Lung (tissue), 12 donors: ENCODE measurements around the gene LAMC3. TPM values are rescaled to one million over a fixed set of nuclear protein-coding genes. Genes with fewer than 3 reads are reported as not detected.

ENCODE experiments used
- ATAC-seq: fragments of 200-7000 bp; cut with Tn5 transposase; one replicate; pipeline ENCODE4 v1.9.1; 2020; ENCODE audit warnings: moderate number of reproducible peaks; ENCODE audit not compliant: insufficient read depth, low FRiP score
- DNase-seq, 3 donors: peaks; one replicate each; pipeline ENCODE4 v3.0.0-alpha.2; 2013 to 2017
- H3K27ac ChIP-seq, 2 donors: one replicate each; pipeline ENCODE4 v1.5.1; 2013; ENCODE audit warnings: mild to moderate bottlenecking in 2 of 2, moderate library complexity in 2 of 2, control low read depth in 1 of 2, inconsistent platforms in 1 of 2, low read depth in 1 of 2, low read length in 1 of 2
- H3K27me3 ChIP-seq, 3 donors: one replicate each; pipeline ENCODE4 v1.5.1; 2013; ENCODE audit warnings: low read length in 2 of 3; ENCODE audit not compliant: control insufficient read depth in 3 of 3, insufficient read depth in 3 of 3
- H3K36me3 ChIP-seq, 4 donors: one replicate each; pipeline ENCODE4 v1.5.1; 2013; ENCODE audit warnings: low read length in 4 of 4, mild to moderate bottlenecking in 1 of 4, moderate library complexity in 1 of 4; ENCODE audit not compliant: control insufficient read depth in 4 of 4, insufficient read depth in 4 of 4
- H3K4me1 ChIP-seq, 5 donors: one replicate each; pipeline ENCODE4 v1.5.1; 2013; ENCODE audit warnings: low read length in 5 of 5, mild to moderate bottlenecking in 2 of 5, moderate library complexity in 1 of 5; ENCODE audit not compliant: control insufficient read depth in 5 of 5, insufficient read depth in 5 of 5
- H3K4me3 ChIP-seq: one replicate; pipeline ENCODE4 v1.5.1; 2013; ENCODE audit warnings: mild to moderate bottlenecking, control low read depth, moderate library complexity
- H3K9ac ChIP-seq, 2 donors: one replicate each; pipeline ENCODE4 v1.5.1; 2013; ENCODE audit warnings: low read length in 2 of 2, control low read depth in 1 of 2; ENCODE audit not compliant: insufficient read depth in 1 of 2
- H3K9me3 ChIP-seq, 4 donors: one replicate each; pipeline ENCODE4 v1.5.1; 2013; ENCODE audit warnings: low read length in 3 of 4, mild to moderate bottlenecking in 1 of 4, moderate library complexity in 1 of 4; ENCODE audit not compliant: control insufficient read depth in 4 of 4, insufficient read depth in 3 of 4
- CTCF ChIP-seq: IDR thresholded peaks from 2 replicates; pipeline ENCODE4 v1.5.1; 2012; ENCODE audit warnings: mild to moderate bottlenecking; ENCODE audit errors: control extremely low read depth, extremely low read depth
- WGBS, 2 donors: extraction: QIAGEN DNeasy Blood & Tissue Kit; methylation state at CpG; one replicate each; pipeline ENCODE4 v1.1.7; 2013; 5-methylcytosine and 5-hydroxymethylcytosine counted together
- polyA plus RNA-seq, 2 donors: library from polyadenylated mRNA; stranded (reverse); fragments of 200-250 nt; gene quantifications; one replicate each; pipeline ENCODE4 v1.2.1, GENCODE V29; 2013
- total RNA-seq, 2 donors: library from RNA; depleted of rRNA in 1 of 2; stranded (reverse); fragments of >200 nt in 1 of 2; gene quantifications; one replicate each; pipeline ENCODE4 v1.2.1, GENCODE V29; 2014 to 2021
- donor health status: control.
- donor health status: control.
- donor health status: Bipolar disorder and iron deficiency.
- donor health status: healthy.
- donor health status: DM: yes; HTN: yes; CAD: no.

The LAMC3 gene
- total and polyA plus RNA-seq, 4 donors, result 10.5 to 24.3 (median 14.1) TPM

- Histone ChIP-seq H3K4me1 (peaks cover 0 to 13% (median 0%) of the 10 kb centered on the region in 5 donors), H3K9me3 (no peaks in the 10 kb centered on the region), H3K4me3 (peak overlapping the region; percentile 78), H3K9ac (peak overlapping the region; percentile 62 to 90), H3K27me3 (no peaks in the 10 kb centered on the region), H3K36me3 (peaks cover 0 to 17% (median 15%) of the 10 kb centered on the region in 4 donors), H3K27ac (peak overlapping the region; percentile 80 to 93)
- 0% methylated on average over 11 of the region's 11 CpGs for WGBS, 2 donors
- ATAC-seq, result no peak
- no peak for DNase-seq
- no peak for TF ChIP-seq CTCF
Measured at GRCh38 chr9:131126059-131126426, 117.1 kb downstream of the LAMC3 start.

- Histone ChIP-seq H3K9me3 (no peaks in the 10 kb centered on the region), H3K27me3 (no peaks in the 10 kb centered on the region), H3K36me3 (peaks cover 4 to 29% (median 25%) of the 10 kb centered on the region in 4 donors), H3K4me3 (no peak overlapping the region), H3K4me1 (peaks cover 0 to 13% (median 0%) of the 10 kb centered on the region in 5 donors), H3K9ac (no peak overlapping the region), H3K27ac (no peak overlapping the region)
- DNase-seq (no peak), ATAC-seq (no peak)
- no peak for TF ChIP-seq CTCF
- 78 to 85% methylated on average over 3 of the region's 3 CpGs for WGBS, 2 donors
Measured at GRCh38 chr9:131129183-131129582, 120.2 kb downstream of the LAMC3 start.

GRCh38 chr9:131138676-131139075 is 129.7 kb downstream of the LAMC3 start:
- no peaks in the 10 kb centered on the region for H3K27me3 ChIP-seq
- no peak for DNase-seq
- H3K9ac ChIP-seq, result no peak overlapping the region
- WGBS, 2 donors, result 98 to 100% methylated on average over 2 of the region's 2 CpGs
- ATAC-seq, result no peak
- no peak overlapping the region for H3K27ac ChIP-seq
- no peaks in the 10 kb centered on the region for H3K9me3 ChIP-seq
- TF ChIP-seq CTCF, result no peak
- no peaks in the 10 kb centered on the region for H3K4me1 ChIP-seq
- peaks cover 7 to 56% (median 30%) of the 10 kb centered on the region in 4 donors for H3K36me3 ChIP-seq
- no peak overlapping the region for H3K4me3 ChIP-seq

- no peak overlapping the region for H3K27ac ChIP-seq
- no peak overlapping the region for H3K4me3 ChIP-seq
- no peak for TF ChIP-seq CTCF
- WGBS, 2 donors, result 96 to 100% methylated on average over 4 of the region's 4 CpGs
- H3K36me3 ChIP-seq, result peaks cover 7 to 54% (median 30%) of the 10 kb centered on the region in 4 donors
- no peaks in the 10 kb centered on the region for H3K9me3 ChIP-seq
- no peak overlapping the region for H3K9ac ChIP-seq
- no peaks in the 10 kb centered on the region for H3K4me1 ChIP-seq
- no peaks in the 10 kb centered on the region for H3K27me3 ChIP-seq
- no peak for ATAC-seq
- DNase-seq, result no peak
Measured at GRCh38 chr9:131140112-131140511, 131.1 kb downstream of the LAMC3 start.
